GM12874 (cell line): ENCODE measurements around the gene MCCC1.

Experiments used
- CTCF ChIP-seq: IDR thresholded peaks from 2 replicates; pipeline ENCODE4 v1.5.1; 2011; ENCODE audit warnings: low read depth, mild to moderate bottlenecking, control low read depth, low read length, moderate library complexity; ENCODE audit not compliant: insufficient read depth

MCCC1 gene

GRCh38 chr3:183032880-183033555 is 66.3 kb downstream of the MCCC1 start:
- no peak for TF ChIP-seq CTCF

GRCh38 chr3:183031826-183032225 is 67.5 kb downstream of the MCCC1 start:
- no peak for TF ChIP-seq CTCF

- no peak for TF ChIP-seq CTCF
Measured at GRCh38 chr3:183028416-183028815, 70.9 kb downstream of the MCCC1 start.

- no peak for TF ChIP-seq CTCF
Measured at GRCh38 chr3:183027276-183027675, 72.0 kb downstream of the MCCC1 start.

DNA sequence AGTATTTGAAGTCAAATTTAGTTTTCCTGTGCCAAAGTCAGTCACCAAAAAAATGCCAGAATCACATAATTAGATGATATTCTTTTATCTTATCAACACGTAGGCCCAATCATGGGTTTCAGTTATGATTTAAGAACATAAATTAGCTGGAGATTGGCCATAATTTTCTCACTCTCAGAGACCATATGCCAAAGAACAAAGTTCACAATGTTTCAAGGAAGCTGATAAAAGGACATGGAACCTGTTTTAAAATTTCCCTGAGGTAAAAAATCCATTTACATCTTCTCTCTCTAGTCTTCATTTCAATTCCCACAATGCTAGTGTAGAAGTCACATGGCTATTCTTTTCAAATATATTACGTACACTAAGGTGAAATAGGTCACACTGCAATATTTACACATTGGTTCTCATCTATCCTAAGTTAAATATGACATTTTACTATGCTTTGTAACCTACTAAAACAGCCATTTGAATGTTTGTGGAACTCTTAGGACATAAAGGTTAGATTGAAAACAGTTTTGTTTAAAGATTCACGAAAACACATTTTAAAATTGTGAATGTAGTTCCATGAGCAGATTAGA is 76.3 kb downstream of the MCCC1 start:
- no peak for TF ChIP-seq CTCF

DNA sequence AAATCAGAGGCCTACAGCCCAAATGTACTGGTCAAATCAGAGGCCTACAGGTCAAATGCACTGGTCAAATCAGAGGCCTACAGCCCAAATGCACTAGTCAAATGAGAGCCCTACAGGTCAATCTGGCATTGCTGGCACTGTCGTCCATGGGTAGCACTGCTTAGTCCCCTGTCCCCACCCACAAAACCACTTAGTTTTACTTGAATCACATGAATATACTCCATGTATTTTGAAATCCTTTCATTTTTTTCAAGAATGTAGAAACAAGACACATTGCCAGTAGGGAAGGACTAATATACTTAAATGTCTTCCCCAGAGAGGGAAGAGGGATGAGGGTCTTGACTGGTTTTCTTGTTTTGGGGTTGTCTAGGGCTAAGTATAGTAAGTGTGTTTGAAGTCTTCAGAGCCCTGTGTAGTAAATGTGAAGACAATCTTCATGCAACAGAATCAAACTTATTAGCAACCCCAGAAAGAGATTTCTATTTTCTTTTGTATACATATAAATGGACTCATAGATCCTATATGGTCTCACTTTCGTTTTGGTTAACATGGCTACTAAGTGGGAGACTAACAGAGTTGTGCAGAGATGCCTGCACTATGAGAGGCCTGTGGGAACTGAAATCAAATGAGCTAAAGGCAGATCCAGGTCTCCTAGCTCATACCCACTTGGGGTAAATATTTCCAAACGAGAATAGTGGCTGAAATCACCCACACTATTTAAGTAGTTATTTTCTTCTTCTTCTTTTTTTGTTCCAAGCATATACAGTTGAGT is 80.7 kb downstream of the MCCC1 start:
- TF ChIP-seq CTCF = no peak

DNA sequence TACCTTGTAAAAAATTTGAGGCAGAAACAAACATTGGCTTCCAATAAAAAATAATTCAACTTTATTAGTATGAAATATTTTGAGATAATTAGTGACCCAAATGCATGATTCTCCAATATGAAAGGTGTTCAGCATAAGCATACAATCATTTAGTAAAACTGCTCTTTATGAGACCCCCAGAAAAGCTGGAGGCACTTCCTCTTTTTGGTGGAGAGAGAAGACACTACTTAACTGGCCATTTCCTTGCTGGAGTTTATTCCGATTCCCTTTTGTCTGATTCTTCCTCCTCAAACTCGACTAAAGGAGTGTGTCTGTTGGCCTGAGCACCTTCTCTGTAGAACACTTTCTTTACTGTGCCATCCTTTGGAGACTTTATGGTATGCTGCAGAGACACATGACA is 84.1 kb downstream of the MCCC1 start:
- no peak for TF ChIP-seq CTCF
